Hepatocyte (in vitro differentiated cells): ENCODE measurements around the gene VTA1.

ENCODE experiments used
- EZH2 ChIP-seq: fragments of 200-600 bp; sonication (generic); IDR thresholded peaks from 2 replicates; pipeline ENCODE4 v1.6.1; 2016; ENCODE audit warnings: antibody characterized with exemption, mild to moderate bottlenecking, borderline replicate concordance
- EZH2phosphoT487 ChIP-seq: fragments of 200-600 bp; sonication (generic); IDR thresholded peaks from one replicate; pipeline ENCODE4 v1.6.1; 2018; ENCODE audit warnings: antibody characterized with exemption, mild to moderate bottlenecking, low read depth, moderate library complexity; ENCODE audit not compliant: unreplicated experiment, severe bottlenecking
- TF ChIP-seq, protein P1 (sequence below): fragments of 200-600 bp; sonication (generic); IDR thresholded peaks from 2 replicates; pipeline ENCODE4 v1.5.1; 2016; ENCODE audit warnings: antibody characterized with exemption, mild to moderate bottlenecking; ENCODE audit not compliant: poor library complexity

DNA sequence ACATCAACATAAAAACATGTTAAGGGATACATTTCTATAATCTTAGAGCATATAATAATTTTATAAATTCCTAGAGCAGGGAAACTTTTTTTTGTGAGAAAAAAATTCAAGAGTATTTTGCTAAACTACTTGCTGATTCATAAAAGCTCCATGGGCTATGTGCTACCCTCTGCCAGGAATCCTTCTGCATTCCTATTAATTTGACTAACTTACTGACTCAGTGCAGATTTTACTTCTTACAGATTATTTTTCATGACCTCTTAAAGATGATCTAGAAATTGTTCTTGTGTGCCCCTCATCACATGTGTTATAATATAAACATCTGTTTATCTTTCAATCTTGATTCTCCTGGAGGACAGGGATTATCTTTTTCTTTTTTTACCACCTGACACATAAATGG is 5.7 kb downstream of the VTA1 start:
- TF ChIP-seq, protein P1, sequence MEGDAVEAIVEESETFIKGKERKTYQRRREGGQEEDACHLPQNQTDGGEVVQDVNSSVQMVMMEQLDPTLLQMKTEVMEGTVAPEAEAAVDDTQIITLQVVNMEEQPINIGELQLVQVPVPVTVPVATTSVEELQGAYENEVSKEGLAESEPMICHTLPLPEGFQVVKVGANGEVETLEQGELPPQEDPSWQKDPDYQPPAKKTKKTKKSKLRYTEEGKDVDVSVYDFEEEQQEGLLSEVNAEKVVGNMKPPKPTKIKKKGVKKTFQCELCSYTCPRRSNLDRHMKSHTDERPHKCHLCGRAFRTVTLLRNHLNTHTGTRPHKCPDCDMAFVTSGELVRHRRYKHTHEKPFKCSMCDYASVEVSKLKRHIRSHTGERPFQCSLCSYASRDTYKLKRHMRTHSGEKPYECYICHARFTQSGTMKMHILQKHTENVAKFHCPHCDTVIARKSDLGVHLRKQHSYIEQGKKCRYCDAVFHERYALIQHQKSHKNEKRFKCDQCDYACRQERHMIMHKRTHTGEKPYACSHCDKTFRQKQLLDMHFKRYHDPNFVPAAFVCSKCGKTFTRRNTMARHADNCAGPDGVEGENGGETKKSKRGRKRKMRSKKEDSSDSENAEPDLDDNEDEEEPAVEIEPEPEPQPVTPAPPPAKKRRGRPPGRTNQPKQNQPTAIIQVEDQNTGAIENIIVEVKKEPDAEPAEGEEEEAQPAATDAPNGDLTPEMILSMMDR = no peak
- TF ChIP-seq EZH2 = no peak
- TF ChIP-seq EZH2phosphoT487 = no peak
